A673 (cell line): Measurements from ENCODE around the gene EVI5L. TPM values are rescaled to one million over a fixed set of nuclear protein-coding genes. Genes with fewer than 3 reads are reported as not detected.

Experiments
- BruUV-seq: library from RNA; stranded (reverse); fragments of 400-500 nt; replicated peaks from 2 replicates; lab custom pipeline; 2021; lab: Mats Ljungman, UMichigan
- CTCF ChIA-PET: fragments of 300-600 bp; sonication (Branson Sonifier 250); formaldehyde crosslinking; loops from one replicate; lab custom pipeline; 2022; ENCODE audit warnings: antibody characterized with exemption; lab: Charles Lee
- POLR2A ChIA-PET: fragments of 300-600 bp; sonication (Branson Sonifier 250); formaldehyde crosslinking; loops from one replicate; lab custom pipeline; 2022; ENCODE audit warnings: antibody characterized with exemption; ENCODE audit not compliant: low non-redundant PET; lab: Charles Lee
- DNase-seq: peaks from one replicate; pipeline ENCODE4 v3.0.0-alpha.2; 2015; ENCODE audit warnings: low spot score
- H3K27ac ChIP-seq: fragments of 200-600 bp; sonication (generic); 2 replicates; pipeline ENCODE4 v1.5.1; 2016; ENCODE audit warnings: mixed run types, low read depth, mild to moderate bottlenecking, mixed read lengths, antibody characterized with exemption, low read length; ENCODE audit not compliant: poor library complexity, severe bottlenecking
- H3K27me3 ChIP-seq: fragments of 200-600 bp; sonication (generic); replicated peaks from 2 replicates; pipeline ENCODE4 v1.6.1; 2017; ENCODE audit warnings: mixed run types, low read depth, mild to moderate bottlenecking, mixed read lengths, antibody characterized with exemption, low read length; ENCODE audit not compliant: insufficient read depth, poor library complexity
- H3K36me3 ChIP-seq: fragments of 200-600 bp; sonication (generic); 2 replicates; pipeline ENCODE4 v1.6.1; 2016; ENCODE audit warnings: mixed run types, mild to moderate bottlenecking, mixed read lengths, antibody characterized with exemption, low read length; ENCODE audit not compliant: insufficient read depth, poor library complexity, severe bottlenecking
- H3K4me1 ChIP-seq: fragments of 200-600 bp; sonication (generic); 2 replicates; pipeline ENCODE4 v1.6.1; 2017; ENCODE audit warnings: mixed run types, mild to moderate bottlenecking, mixed read lengths, antibody characterized with exemption, low read length; ENCODE audit not compliant: insufficient read depth, poor library complexity, severe bottlenecking
- H3K4me3 ChIP-seq: fragments of 200-600 bp; sonication (generic); 2 replicates; pipeline ENCODE4 v1.5.1; 2016; ENCODE audit warnings: low read depth, mixed run types, mild to moderate bottlenecking, mixed read lengths, low read length; ENCODE audit not compliant: poor library complexity, severe bottlenecking
- H3K9me3 ChIP-seq: fragments of 200-600 bp; sonication (generic); 2 replicates; pipeline ENCODE4 v1.6.1; 2016; ENCODE audit warnings: mixed run types, low read depth, mild to moderate bottlenecking, mixed read lengths, antibody characterized with exemption, low read length; ENCODE audit not compliant: poor library complexity, severe bottlenecking
- EZH2 ChIP-seq: fragments of 200-600 bp; sonication (generic); IDR thresholded peaks from 2 replicates; pipeline ENCODE4 v1.6.1; 2017; ENCODE audit warnings: borderline replicate concordance, low read depth, mild to moderate bottlenecking, mixed read lengths, antibody characterized with exemption, low read length; ENCODE audit not compliant: poor library complexity, severe bottlenecking
- intact Hi-C: fragments of 100-400 bp; cut with micrococcal nuclease; formaldehyde crosslinking; loops from one replicate; pipeline ENCODE4 v1.10.0; 2022; ENCODE audit not compliant: unreplicated experiment
- total RNA-seq: library from RNA; stranded (reverse); gene quantifications from 2 replicates; pipeline ENCODE4 v1.2.3, GENCODE V29; 2021
- TF ChIP-seq, protein P1 (sequence below): fragments of 300-800, 200-600 bp; sonication (generic); conservative IDR thresholded peaks from 2 replicates; pipeline ENCODE4 v1.5.1; 2017; ENCODE audit warnings: low read depth, mild to moderate bottlenecking, antibody characterized with exemption, low read length, moderate library complexity, mixed read lengths

The EVI5L gene
- total RNA-seq, 1 experiment from 2014 or later = 4.8 TPM

DNA sequence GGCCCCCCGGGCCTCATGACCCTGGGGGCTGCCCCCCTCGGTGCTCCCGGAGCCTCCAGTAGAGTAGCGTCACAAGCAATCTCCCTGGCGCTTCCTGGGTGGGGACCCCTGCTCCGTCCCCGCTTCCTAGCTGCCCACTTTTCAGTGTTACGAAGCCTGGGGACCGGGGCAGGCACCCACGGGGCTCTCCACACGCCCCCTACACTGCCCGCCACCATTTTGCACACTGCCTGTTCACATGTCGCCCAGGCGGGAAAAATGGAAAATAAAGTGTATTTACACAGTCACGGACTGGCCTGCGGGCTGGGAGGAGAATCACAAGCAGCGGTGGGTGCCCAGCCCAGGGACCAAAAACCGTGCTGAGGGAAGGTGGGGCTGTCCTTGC, 34.7 kb downstream of the EVI5L start:
- POLR2A ChIA-PET = no interaction called here
- CTCF ChIA-PET = no interaction called here
- Histone ChIP-seq H3K36me3 (no peaks in the 10 kb centered on the region), H3K27ac (no peak overlapping the region), H3K27me3 (no peaks in the 10 kb centered on the region), H3K9me3 (no peaks in the 10 kb centered on the region), H3K4me3 (no peak overlapping the region), H3K4me1 (peaks cover 11% of the 10 kb centered on the region)
- TF ChIP-seq EZH2 = no peak
- TF ChIP-seq, protein P1, sequence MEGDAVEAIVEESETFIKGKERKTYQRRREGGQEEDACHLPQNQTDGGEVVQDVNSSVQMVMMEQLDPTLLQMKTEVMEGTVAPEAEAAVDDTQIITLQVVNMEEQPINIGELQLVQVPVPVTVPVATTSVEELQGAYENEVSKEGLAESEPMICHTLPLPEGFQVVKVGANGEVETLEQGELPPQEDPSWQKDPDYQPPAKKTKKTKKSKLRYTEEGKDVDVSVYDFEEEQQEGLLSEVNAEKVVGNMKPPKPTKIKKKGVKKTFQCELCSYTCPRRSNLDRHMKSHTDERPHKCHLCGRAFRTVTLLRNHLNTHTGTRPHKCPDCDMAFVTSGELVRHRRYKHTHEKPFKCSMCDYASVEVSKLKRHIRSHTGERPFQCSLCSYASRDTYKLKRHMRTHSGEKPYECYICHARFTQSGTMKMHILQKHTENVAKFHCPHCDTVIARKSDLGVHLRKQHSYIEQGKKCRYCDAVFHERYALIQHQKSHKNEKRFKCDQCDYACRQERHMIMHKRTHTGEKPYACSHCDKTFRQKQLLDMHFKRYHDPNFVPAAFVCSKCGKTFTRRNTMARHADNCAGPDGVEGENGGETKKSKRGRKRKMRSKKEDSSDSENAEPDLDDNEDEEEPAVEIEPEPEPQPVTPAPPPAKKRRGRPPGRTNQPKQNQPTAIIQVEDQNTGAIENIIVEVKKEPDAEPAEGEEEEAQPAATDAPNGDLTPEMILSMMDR = no peak
- no peak for DNase-seq
- intact Hi-C loops = no loop called here
- no TSS peak for BruUV-seq

DNA sequence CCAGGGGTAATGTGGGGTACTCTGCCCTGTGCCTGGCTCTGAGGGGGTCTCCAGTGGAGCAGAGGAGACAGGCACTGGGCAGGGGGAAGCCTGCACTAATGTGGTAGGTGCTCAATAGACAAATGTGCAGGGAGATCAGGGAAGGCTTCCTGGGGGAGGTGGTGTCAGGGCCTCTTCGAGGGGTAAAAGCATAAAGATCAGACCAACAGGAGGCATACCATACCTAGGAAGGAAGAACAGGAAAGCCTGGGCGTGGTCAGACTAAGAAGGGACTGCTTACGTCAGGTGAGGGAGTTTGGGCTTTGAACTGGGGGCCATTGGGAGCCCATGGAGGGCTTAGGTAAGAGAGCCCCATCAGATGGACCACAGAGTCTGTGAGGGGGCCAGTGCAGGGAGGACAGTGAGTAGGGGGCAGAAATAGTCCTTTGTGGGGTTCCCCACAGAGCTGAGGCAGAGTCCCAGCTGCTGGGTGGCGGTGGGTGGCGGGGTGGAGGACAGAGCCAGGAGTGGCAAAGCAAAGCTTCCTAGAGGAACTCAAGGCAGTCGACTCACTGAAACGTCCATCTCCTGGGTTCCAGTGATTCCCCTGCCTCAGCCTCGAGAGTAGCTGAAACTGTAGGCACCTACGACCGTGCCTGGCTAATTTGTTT, 35.4 kb downstream of the EVI5L start:
- Histone ChIP-seq H3K36me3 (no peaks in the 10 kb centered on the region), H3K9me3 (no peaks in the 10 kb centered on the region), H3K4me1 (peaks cover 13% of the 10 kb centered on the region), H3K27me3 (no peaks in the 10 kb centered on the region), H3K4me3 (no peak overlapping the region), H3K27ac (no peak overlapping the region)
- CTCF ChIA-PET = no interaction called here
- intact Hi-C loops = no loop called here
- TF ChIP-seq EZH2 = no peak
- TF ChIP-seq, protein P1 = no peak
- BruUV-seq = no TSS peak
- DNase-seq = no peak
- POLR2A ChIA-PET = no interaction called here

DNA sequence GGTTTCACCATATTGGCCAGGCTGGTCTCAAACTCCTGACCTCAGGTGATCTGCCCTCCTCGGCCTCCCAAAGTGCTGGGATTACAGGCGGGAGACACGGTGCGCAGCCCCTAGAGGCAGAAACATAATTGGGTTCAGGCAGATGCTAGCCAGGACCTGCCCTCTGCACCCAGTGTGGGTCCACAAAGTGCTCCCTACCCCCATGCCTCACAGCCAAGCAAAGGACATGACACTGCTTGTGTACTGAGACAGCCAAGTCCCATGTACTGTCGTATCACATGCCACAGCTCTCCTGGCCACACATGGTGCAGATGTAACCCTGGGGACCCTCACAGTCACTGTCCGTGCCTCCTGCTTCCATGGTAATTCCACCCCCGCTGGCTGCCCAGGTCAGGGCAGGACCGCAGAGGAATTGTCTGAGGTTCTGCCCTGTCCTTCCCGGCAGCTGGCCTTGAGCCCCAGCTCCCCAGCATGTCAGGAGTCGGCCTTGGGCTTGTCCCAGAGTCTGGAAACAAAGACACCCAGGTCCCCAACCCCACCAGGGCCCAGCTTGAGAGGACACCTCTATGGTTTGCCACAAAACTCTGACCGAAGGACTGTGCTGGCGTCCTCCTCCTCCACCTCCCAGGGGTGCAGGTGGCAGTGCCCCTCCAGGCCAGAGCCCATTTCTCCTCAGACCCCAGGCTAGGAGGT, 36.5 kb downstream of the EVI5L start:
- TF ChIP-seq, protein P1 = no peak
- TF ChIP-seq EZH2 = no peak
- POLR2A ChIA-PET = no interaction called here
- Histone ChIP-seq H3K27ac (no peak overlapping the region), H3K36me3 (no peaks in the 10 kb centered on the region), H3K9me3 (no peaks in the 10 kb centered on the region), H3K4me3 (no peak overlapping the region), H3K4me1 (peaks cover 22% of the 10 kb centered on the region), H3K27me3 (no peaks in the 10 kb centered on the region)
- BruUV-seq = no TSS peak
- DNase-seq = no peak
- CTCF ChIA-PET = no interaction called here
- intact Hi-C loops = no loop called here
